OCI-LY7 (cell line): Measurements from ENCODE around the gene ZNF775. TPM values are rescaled to one million over a fixed set of nuclear protein-coding genes. Genes with fewer than 3 reads are reported as not detected.

Source experiments
- BruUV-seq: library from RNA; stranded (reverse); fragments of 400-500 nt; replicated peaks from 2 replicates; lab custom pipeline; 2021; lab: Mats Ljungman, UMichigan
- CTCF ChIA-PET: fragments of 300-600 bp; sonication (Branson Sonifier 250); formaldehyde crosslinking; loops from one replicate; lab custom pipeline; 2022; ENCODE audit warnings: antibody characterized with exemption; ENCODE audit not compliant: unreplicated experiment; lab: Charles Lee
- POLR2A ChIA-PET: fragments of 300-600 bp; sonication (Branson Sonifier 250); formaldehyde crosslinking; loops from one replicate; lab custom pipeline; 2022; ENCODE audit warnings: antibody characterized with exemption; lab: Charles Lee
- DNase-seq: peaks from one replicate; pipeline ENCODE4 v3.0.0-alpha.2; 2015; ENCODE audit warnings: low spot score
- H2AFZ ChIP-seq: fragments of 200-600 bp; sonication (generic), shearing (Covaris generic); 2 replicates; pipeline ENCODE4 v1.6.1; 2014; ENCODE audit warnings: mild to moderate bottlenecking, antibody characterized with exemption, low read length, moderate library complexity
- H3K27ac ChIP-seq: fragments of 200-600 bp; sonication (generic); 2 replicates; pipeline ENCODE4 v1.5.1; 2014; ENCODE audit warnings: mixed run types, low read depth, mild to moderate bottlenecking, moderate library complexity, low read length, inconsistent platforms; ENCODE audit not compliant: poor library complexity, severe bottlenecking
- H3K36me3 ChIP-seq: fragments of 200-600 bp; sonication (generic); 2 replicates; pipeline ENCODE4 v1.6.1; 2014; ENCODE audit warnings: mild to moderate bottlenecking, antibody characterized with exemption, low read length, moderate library complexity, mixed read lengths; ENCODE audit not compliant: insufficient read depth
- H3K4me1 ChIP-seq: fragments of 200-600 bp; sonication (generic); 2 replicates; pipeline ENCODE4 v1.5.1; 2014; ENCODE audit warnings: mild to moderate bottlenecking, low read length; ENCODE audit not compliant: insufficient read depth, poor library complexity, severe bottlenecking
- H3K4me2 ChIP-seq: fragments of 200-600 bp; sonication (generic); 2 replicates; pipeline ENCODE4 v1.6.1; 2014; ENCODE audit warnings: mild to moderate bottlenecking, low read length
- H3K4me3 ChIP-seq: fragments of 200-600 bp; sonication (generic); 2 replicates; pipeline ENCODE4 v1.5.1; 2014; ENCODE audit warnings: mild to moderate bottlenecking, low read depth, low read length; ENCODE audit not compliant: poor library complexity, severe bottlenecking
- H3K79me2 ChIP-seq: fragments of 200-600 bp; sonication (generic); 2 replicates; pipeline ENCODE4 v1.6.1; 2016; ENCODE audit warnings: low read depth, mild to moderate bottlenecking, low read length, moderate library complexity, mixed read lengths; ENCODE audit not compliant: insufficient read depth
- H3K9me2 ChIP-seq: fragments of 200-600 bp; sonication (generic); 2 replicates; pipeline ENCODE4 v1.6.1; 2016; ENCODE audit warnings: mild to moderate bottlenecking, low read length, mixed read lengths; ENCODE audit not compliant: insufficient read depth
- H3K9me3 ChIP-seq: fragments of 200-600 bp; sonication (generic); 2 replicates; pipeline ENCODE4 v1.6.1; 2014; ENCODE audit warnings: mild to moderate bottlenecking, mixed run types, low read length, mixed read lengths
- H4K20me1 ChIP-seq: fragments of 200-600 bp; sonication (generic); 2 replicates; pipeline ENCODE4 v1.6.1; 2014; ENCODE audit warnings: mild to moderate bottlenecking, antibody characterized with exemption, low read length, moderate library complexity, mixed read lengths; ENCODE audit not compliant: insufficient read depth
- CTCF ChIP-seq: fragments of 200-600 bp; sonication (generic); conservative IDR thresholded peaks from 2 replicates; pipeline ENCODE4 v1.5.1; 2014; ENCODE audit warnings: mild to moderate bottlenecking, antibody characterized with exemption, low read length, moderate library complexity, mixed read lengths
- EZH2phosphoT487 ChIP-seq: fragments of 200-600 bp; sonication (generic); IDR thresholded peaks from 2 replicates; pipeline ENCODE4 v1.6.1; 2018; ENCODE audit warnings: low read depth, borderline replicate concordance, mild to moderate bottlenecking, mixed run types, antibody characterized with exemption, low read length, moderate library complexity, mixed read lengths
- intact Hi-C: fragments of 100-400 bp; cut with micrococcal nuclease; formaldehyde crosslinking; loops from one replicate; pipeline ENCODE4 v1.10.0; 2022; ENCODE audit not compliant: unreplicated experiment
- total RNA-seq, 2 experiments: library from RNA; depleted of rRNA in 1 of 2; stranded (reverse); fragments of >200 nt in 1 of 2; shearing (Covaris generic) in 1 of 2; gene quantifications; 2 replicates each; pipeline ENCODE4 v1.2.3, GENCODE V29; 2014 to 2022

ZNF775 gene
- total RNA-seq, 2 experiments from 2014 or later = 4.7 to 6.5 TPM

- TF ChIP-seq CTCF (no peak), EZH2phosphoT487 (no peak)
- no peak overlapping the region for H2AFZ ChIP-seq
- H3K4me2 ChIP-seq = no peak overlapping the region
- no peaks in the 10 kb centered on the region; the same call in 1 of the 2 replicates for H3K79me2 ChIP-seq
- BruUV-seq = no TSS peak
- H3K4me1 ChIP-seq = peaks cover 14% of the 10 kb centered on the region
- intact Hi-C loops = no loop called here
- no peaks in the 10 kb centered on the region for H3K9me2 ChIP-seq
- POLR2A ChIA-PET = interaction anchor here (1.7 kb wide), 1 partner anchor 15 kb away, joined by 4 read pairs; no protein-coding TSS in a partner anchor
- no peaks in the 10 kb centered on the region for H4K20me1 ChIP-seq
- no peaks in the 10 kb centered on the region for H3K9me3 ChIP-seq
- H3K27ac ChIP-seq = no peak overlapping the region
- CTCF ChIA-PET = no interaction called here
- no peak for DNase-seq
- H3K36me3 ChIP-seq = no peaks in the 10 kb centered on the region
- H3K4me3 ChIP-seq = no peak overlapping the region
These were observed 21.8 kb downstream of the ZNF775 start for GRCh38 chr7:150400788-150401423.

- TF ChIP-seq CTCF (no peak), EZH2phosphoT487 (no peak)
- H3K4me3 ChIP-seq = no peak overlapping the region
- BruUV-seq = no TSS peak
- no peak overlapping the region for H3K4me2 ChIP-seq
- no peaks in the 10 kb centered on the region for H3K36me3 ChIP-seq
- no peak overlapping the region for H3K27ac ChIP-seq
- no peaks in the 10 kb centered on the region; the same call in 1 of the 2 replicates for H3K79me2 ChIP-seq
- H4K20me1 ChIP-seq = no peaks in the 10 kb centered on the region
- intact Hi-C loops = no loop called here
- H3K9me2 ChIP-seq = no peaks in the 10 kb centered on the region
- no peak overlapping the region for H2AFZ ChIP-seq
- DNase-seq = no peak
- ChIA-PET CTCF (no interaction called here), POLR2A (interaction anchor here (0.6 to 1.7 kb wide), 2 partner anchors 10 to 16 kb away, joined by 4 read pairs; no protein-coding TSS in a partner anchor)
- H3K4me1 ChIP-seq = peaks cover 19% of the 10 kb centered on the region
- no peaks in the 10 kb centered on the region for H3K9me3 ChIP-seq
These were observed 22.3 kb downstream of the ZNF775 start for GRCh38 chr7:150401424-150401790.
